Islet of Langerhans (tissue), 1 donor: ENCODE data around the gene CFL1.
"Not testable (repeated sequence)": the region's sequence is repeated elsewhere in the genome, so short reads cannot be mapped to it uniquely, and the experiment has no call there.

Experiments used
- FAIRE-seq: peaks from one replicate; lab custom pipeline; 2011; peaks lifted over from hg19 to GRCh38; lab: Jason Lieb, UNC

CFL1 gene

GRCh38 chr11:65832231-65832630 lies 25.7 kb downstream of the CFL1 start:
- not testable (repeated sequence) for FAIRE-seq

GRCh38 chr11:65829459-65829858 lies 28.5 kb downstream of the CFL1 start:
- no peak for FAIRE-seq

GRCh38 chr11:65826984-65827735 lies 30.8 kb downstream of the CFL1 start:
- no peak for FAIRE-seq

- FAIRE-seq, result no peak
Observed at GRCh38 chr11:65822776-65823528, 35.0 kb downstream of the CFL1 start.

GRCh38 chr11:65821107-65821506 lies 36.9 kb downstream of the CFL1 start:
- no peak for FAIRE-seq

GRCh38 chr11:65817835-65818680 lies 39.9 kb downstream of the CFL1 start:
- no peak for FAIRE-seq

- no peak for FAIRE-seq
Observed at GRCh38 chr11:65817312-65817834, 40.6 kb downstream of the CFL1 start.

GRCh38 chr11:65816696-65817095 lies 41.3 kb downstream of the CFL1 start:
- FAIRE-seq, result no peak

GRCh38 chr11:65814986-65815565 lies 42.9 kb downstream of the CFL1 start:
- no peak for FAIRE-seq

- FAIRE-seq, result no peak
Observed at GRCh38 chr11:65814131-65814985, 43.6 kb downstream of the CFL1 start.

- FAIRE-seq, result no peak
Observed at GRCh38 chr11:65811764-65812475, 46.1 kb downstream of the CFL1 start.

- no peak for FAIRE-seq
Observed at GRCh38 chr11:65810046-65810868, 47.7 kb downstream of the CFL1 start.

GRCh38 chr11:65809496-65809895 lies 48.5 kb downstream of the CFL1 start:
- no peak for FAIRE-seq

GRCh38 chr11:65808744-65809341 lies 49.1 kb downstream of the CFL1 start:
- no peak for FAIRE-seq

- no peak for FAIRE-seq
Observed at GRCh38 chr11:65806979-65807378, 51.0 kb downstream of the CFL1 start.
